RPMI8226 (cell line): ENCODE measurements around the gene CARD9.
"Not testable (repeated sequence)": the region's sequence is repeated elsewhere in the genome, so short reads cannot be mapped to it uniquely, and the experiment has no call there.

ENCODE experiments used
- DNase-seq: peaks from one replicate; pipeline ENCODE4 v3.0.0-alpha.2; 2015

CARD9 gene

GRCh38 chr9:136333045-136333444, 40.4 kb downstream of the CARD9 start:
- DNase-seq, result no peak

GRCh38 chr9:136332482-136332983, 40.9 kb downstream of the CARD9 start:
- DNase-seq, result no peak

- DNase-seq, result no peak
These were observed 41.6 kb downstream of the CARD9 start for GRCh38 chr9:136331556-136332481.

GRCh38 chr9:136331030-136331429, 42.4 kb downstream of the CARD9 start:
- DNase-seq, result no peak

GRCh38 chr9:136330406-136330990, 43.0 kb downstream of the CARD9 start:
- no peak for DNase-seq

GRCh38 chr9:136329636-136330405, 43.6 kb downstream of the CARD9 start:
- DNase-seq, result no peak

GRCh38 chr9:136329211-136329627, 44.2 kb downstream of the CARD9 start:
- no peak for DNase-seq

GRCh38 chr9:136328622-136329041, 44.8 kb downstream of the CARD9 start:
- DNase-seq, result no peak

- peak; percentile 54 for DNase-seq
These were observed 45.4 kb downstream of the CARD9 start for GRCh38 chr9:136328011-136328621.

- peak; percentile 62 for DNase-seq
These were observed 46.0 kb downstream of the CARD9 start, which contains the start of gene GPSM1 for GRCh38 chr9:136327304-136327974. TSS of gene GPSM1 (plus strand) at chr9:136327539. CDS start at chr9:136327696, 157 bp downstream.

GRCh38 chr9:136326761-136327303, 46.6 kb downstream of the CARD9 start:
- DNase-seq, result no peak

- DNase-seq, result no peak
These were observed 47.3 kb downstream of the CARD9 start for GRCh38 chr9:136326061-136326760.

GRCh38 chr9:136325358-136325757, 48.1 kb downstream of the CARD9 start:
- no peak for DNase-seq

- no peak for DNase-seq
These were observed 48.8 kb downstream of the CARD9 start for GRCh38 chr9:136324501-136325300.

GRCh38 chr9:136323371-136323789, 50.1 kb downstream of the CARD9 start:
- peak; percentile 60 for DNase-seq

- no peak for DNase-seq
These were observed 50.6 kb downstream of the CARD9 start for GRCh38 chr9:136322756-136323330.

- DNase-seq, result no peak
These were observed 51.9 kb downstream of the CARD9 start for GRCh38 chr9:136321561-136321960.

- DNase-seq, result not testable (repeated sequence)
These were observed 52.5 kb downstream of the CARD9 start for GRCh38 chr9:136320972-136321371.

GRCh38 chr9:136319955-136320354, 53.5 kb downstream of the CARD9 start:
- DNase-seq, result not testable (repeated sequence)

- not testable (repeated sequence) for DNase-seq
These were observed 54.2 kb downstream of the CARD9 start for GRCh38 chr9:136319244-136319643.
